ENCODE results near the gene SIAH1. TPM values are rescaled to one million over a fixed set of nuclear protein-coding genes. Genes with fewer than 3 reads are reported as not detected.

SIAH1 gene
- total and polyA plus RNA-seq, 2 of the 8 experiments (the other 6 are each of a cell fraction or from before 2014, with no cell fraction given): 19.5 to 33.9 TPM

- 91% methylated on average over 20 of the region's 20 CpGs; no CpG with 5 or more reads in 1 of the 2 experiments for WGBS, 2 experiments (ENCODE audit: extremely low coverage in 1 of 2, insufficient coverage in 1 of 2, insufficient read length in 1 of 2, insufficient replicate concordance in 2 of 2, low coverage in 1 of 2, low lambda C conversion rate in 2 of 2, missing lambda C conversion rate in 1 of 2)
- DNase-seq (ENCODE audit: low read depth in 1 of 2, low spot score in 2 of 2): no peak
- no peak overlapping the region for H3K4me3 ChIP-seq (ENCODE audit: extremely low read depth in 1 of 4, insufficient read depth in 2 of 4, low read depth in 3 of 4, low read length in 4 of 4)
- peaks cover 0 to 3% of the 10 kb centered on the region in 2 experiments for H4K20me1 ChIP-seq (replicated peaks in 1 of 2; ENCODE audit: control insufficient read depth in 1 of 2, insufficient read depth in 2 of 2, low read length in 2 of 2)
- no peak overlapping the region for H4K8ac ChIP-seq (ENCODE audit: extremely low read depth, insufficient read depth, low read length)
- no peak for FAIRE-seq
- no peak overlapping the region for H2BK15ac ChIP-seq (ENCODE audit: low read length)
- H3K9me3 ChIP-seq (ENCODE audit: insufficient read depth in 2 of 2, low read depth in 1 of 2, low read length in 1 of 2): no peaks in the 10 kb centered on the region
- no peak overlapping the region for H2BK12ac ChIP-seq (ENCODE audit: low read depth, low read length)
- no peaks in the 10 kb centered on the region for H3K4me1 ChIP-seq (replicated peaks in 1 of 4; ENCODE audit: control insufficient read depth in 3 of 4, insufficient read depth in 4 of 4, low read length in 3 of 4)
- no peaks in the 10 kb centered on the region for H3K23me2 ChIP-seq (ENCODE audit: low read depth, low read length)
- H3K79me2 ChIP-seq (ENCODE audit: control insufficient read depth in 1 of 2, insufficient read depth in 2 of 2, low read length in 2 of 2): no peaks in the 10 kb centered on the region
- H3K4me2 ChIP-seq (ENCODE audit: insufficient read depth in 1 of 2, low read depth in 2 of 2, low read length in 2 of 2): no peak overlapping the region
- no peak overlapping the region for H4K5ac ChIP-seq (ENCODE audit: insufficient read length, low read depth, low read length)
- no peak overlapping the region for H2BK5ac ChIP-seq (ENCODE audit: low read depth, low read length)
- no peak overlapping the region for H2BK20ac ChIP-seq (ENCODE audit: low read length)
- H3K9ac ChIP-seq (replicated peaks in 1 of 4; ENCODE audit: extremely low read depth in 1 of 4, low read depth in 3 of 4, low read length in 3 of 4): no peak overlapping the region; a peak in 1 of 7 replicates
- peaks cover 2 to 12% (median 5%) of the 10 kb centered on the region in 4 experiments; a peak in 5 of 8 replicates for H3K36me3 ChIP-seq (ENCODE audit: control insufficient read depth in 2 of 4, insufficient read depth in 4 of 4, low read length in 3 of 4)
- H2AFZ ChIP-seq (ENCODE audit: low read length): no peak overlapping the region
- no peak overlapping the region for H3K14ac ChIP-seq (ENCODE audit: insufficient read length)
- H4K91ac ChIP-seq (replicated peaks; ENCODE audit: insufficient read length, low read length): no peak overlapping the region
- H3K56ac ChIP-seq (replicated peaks; ENCODE audit: insufficient read length, low read depth, low read length): no peak overlapping the region
- H3K79me1 ChIP-seq (ENCODE audit: low read depth, low read length): peaks cover 5% of the 10 kb centered on the region; the same call in 1 of the 2 replicates
- no peak overlapping the region for H2BK120ac ChIP-seq (replicated peaks; ENCODE audit: low read depth, low read length)
- no peak overlapping the region for H2AK5ac ChIP-seq (ENCODE audit: low read depth, low read length)
- no peaks in the 10 kb centered on the region for H3K27me3 ChIP-seq (replicated peaks in 1 of 4; ENCODE audit: control insufficient read depth in 3 of 4, extremely low read depth in 1 of 4, insufficient read depth in 3 of 4, low read length in 3 of 4)
- H3K27ac ChIP-seq (ENCODE audit: low read depth, low read length): no peak overlapping the region
- ChIA-PET CTCF (ENCODE audit: partially characterized antibody) (interaction anchor here (1.0 to 1.4 kb wide), 4 partner anchors 90 to 283 kb away, joined by 3 read pairs; no protein-coding TSS in a partner anchor), POLR2A (ENCODE audit: partially characterized antibody) (interaction anchor here (0.6 to 2.4 kb wide), 7 partner anchors 10 to 514 kb away, joined by 3 to 8 read pairs (median 3); no protein-coding TSS in a partner anchor)
- no peak overlapping the region for H3K23ac ChIP-seq (ENCODE audit: insufficient read length)
- H3K18ac ChIP-seq (ENCODE audit: extremely low read depth, low read length): no peak overlapping the region
- TF ChIP-seq RXRA (IDR thresholded peaks at IDR 0.05; ENCODE audit: insufficient read depth, low read depth, low read length) (no peak), CTBP2 (IDR thresholded peaks at IDR 0.05; ENCODE audit: borderline replicate concordance, insufficient read depth, insufficient read length, low read length) (no peak), TAF7 (optimal IDR thresholded peaks at IDR 0.05; ENCODE audit: borderline replicate concordance, low read depth, low read length) (no peak), SIN3A (conservative IDR thresholded peaks at IDR 0.05 in 1 of 2, IDR thresholded peaks at IDR 0.05 in 1 of 2; ENCODE audit: low read depth in 1 of 2, low read length in 2 of 2) (no peak), SP2 (IDR thresholded peaks at IDR 0.05; ENCODE audit: low read length) (no peak), BRCA1 (IDR thresholded peaks at IDR 0.05; ENCODE audit: low read depth, low read length) (no peak), RFX5 (IDR thresholded peaks at IDR 0.05; ENCODE audit: borderline replicate concordance, low read depth, low read length) (no peak), POLR2A (IDR thresholded peaks at IDR 0.05; ENCODE audit: control extremely low read depth in 1 of 2, low read depth in 2 of 2, low read length in 2 of 2) (no peak), SRF (IDR thresholded peaks at IDR 0.05; ENCODE audit: low read depth, low read length) (no peak), KDM1A (IDR thresholded peaks at IDR 0.05; ENCODE audit: borderline replicate concordance, low read length) (no peak)
- TF ChIP-seq, protein P1, sequence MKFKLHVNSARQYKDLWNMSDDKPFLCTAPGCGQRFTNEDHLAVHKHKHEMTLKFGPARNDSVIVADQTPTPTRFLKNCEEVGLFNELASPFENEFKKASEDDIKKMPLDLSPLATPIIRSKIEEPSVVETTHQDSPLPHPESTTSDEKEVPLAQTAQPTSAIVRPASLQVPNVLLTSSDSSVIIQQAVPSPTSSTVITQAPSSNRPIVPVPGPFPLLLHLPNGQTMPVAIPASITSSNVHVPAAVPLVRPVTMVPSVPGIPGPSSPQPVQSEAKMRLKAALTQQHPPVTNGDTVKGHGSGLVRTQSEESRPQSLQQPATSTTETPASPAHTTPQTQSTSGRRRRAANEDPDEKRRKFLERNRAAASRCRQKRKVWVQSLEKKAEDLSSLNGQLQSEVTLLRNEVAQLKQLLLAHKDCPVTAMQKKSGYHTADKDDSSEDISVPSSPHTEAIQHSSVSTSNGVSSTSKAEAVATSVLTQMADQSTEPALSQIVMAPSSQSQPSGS (IDR thresholded peaks at IDR 0.05; ENCODE audit: low read length): no peak
- no peak overlapping the region for H3K4ac ChIP-seq (replicated peaks; ENCODE audit: insufficient read length, low read depth, low read length)
Observed at GRCh38 chr16:48347191-48347865, 37.9 kb downstream of the SIAH1 start.

Data from H1 (cell line).